BE2C (cell line): ENCODE data around the gene AGAP1.

ENCODE experiments used
- DNase-seq: peaks from one replicate; pipeline ENCODE4 v3.0.0-alpha.2; 2020
- H3K27me3 ChIP-seq: fragments of 250-450 bp; sonication (Bioruptor Pico); 2 replicates; pipeline ENCODE4 v1.5.1; 2020; ENCODE audit warnings: mild to moderate bottlenecking
- H3K36me3 ChIP-seq: fragments of 250-450 bp; sonication (Bioruptor Pico); 2 replicates; pipeline ENCODE4 v1.5.1; 2020; ENCODE audit warnings: mild to moderate bottlenecking
- H3K4me1 ChIP-seq: fragments of 250-450 bp; sonication (Bioruptor Pico); 2 replicates; pipeline ENCODE4 v1.5.1; 2020
- H3K4me3 ChIP-seq: 2 replicates; pipeline ENCODE4 v1.5.1; 2011; ENCODE audit warnings: low read depth, low read length
- H3K9me3 ChIP-seq: fragments of 250-450 bp; sonication (Bioruptor Pico); 2 replicates; pipeline ENCODE4 v1.5.1; 2020
- TF ChIP-seq, protein P1 (sequence below): IDR thresholded peaks from 2 replicates; pipeline ENCODE4 v1.5.1; 2012; ENCODE audit warnings: mild to moderate bottlenecking, low read depth, low read length

The AGAP1 gene

DNA sequence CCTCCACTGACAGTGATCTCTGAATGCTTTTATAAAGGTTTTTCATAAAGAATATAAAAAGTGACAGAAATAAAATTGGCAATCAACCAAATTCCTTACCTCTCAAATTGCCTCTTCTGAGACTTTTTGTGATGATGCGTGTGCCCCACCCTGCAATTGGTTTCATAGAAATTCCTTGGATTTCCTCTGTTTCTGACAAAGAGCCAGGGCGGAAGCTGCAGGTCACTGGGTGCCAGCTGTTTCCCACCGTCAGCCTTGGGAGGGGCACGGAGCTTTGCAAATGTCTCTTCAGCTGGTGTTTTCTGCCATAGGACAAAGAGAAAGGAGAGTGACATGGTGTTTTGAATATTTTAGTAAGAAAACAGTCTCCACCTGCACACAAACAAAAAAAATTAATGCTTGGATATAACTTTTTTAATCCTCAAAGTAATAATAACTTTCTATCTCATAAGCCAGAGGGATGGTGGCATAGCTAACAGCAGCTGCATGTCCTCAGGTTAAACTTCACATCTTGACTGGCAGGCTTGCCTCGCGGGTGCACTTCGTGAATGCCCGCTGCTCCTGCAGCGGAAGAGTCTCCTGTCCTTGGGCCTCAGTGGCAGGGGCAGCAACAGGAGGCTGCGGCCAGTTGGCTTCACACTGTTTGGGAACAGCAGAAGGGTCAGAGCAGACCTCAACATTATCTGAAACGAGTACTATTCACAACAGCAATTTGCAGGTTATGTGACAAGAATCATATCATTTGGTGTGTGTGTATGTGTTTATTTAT is 24.7 kb downstream of the AGAP1 start:
- no peaks in the 10 kb centered on the region; the same call in 1 of the 2 replicates for H3K4me1 ChIP-seq
- DNase-seq, result no peak

GRCh38 chr2:235520787-235521186 is 26.9 kb downstream of the AGAP1 start:
- no peaks in the 10 kb centered on the region for H3K9me3 ChIP-seq
- DNase-seq, result no peak
- TF ChIP-seq, protein P1, sequence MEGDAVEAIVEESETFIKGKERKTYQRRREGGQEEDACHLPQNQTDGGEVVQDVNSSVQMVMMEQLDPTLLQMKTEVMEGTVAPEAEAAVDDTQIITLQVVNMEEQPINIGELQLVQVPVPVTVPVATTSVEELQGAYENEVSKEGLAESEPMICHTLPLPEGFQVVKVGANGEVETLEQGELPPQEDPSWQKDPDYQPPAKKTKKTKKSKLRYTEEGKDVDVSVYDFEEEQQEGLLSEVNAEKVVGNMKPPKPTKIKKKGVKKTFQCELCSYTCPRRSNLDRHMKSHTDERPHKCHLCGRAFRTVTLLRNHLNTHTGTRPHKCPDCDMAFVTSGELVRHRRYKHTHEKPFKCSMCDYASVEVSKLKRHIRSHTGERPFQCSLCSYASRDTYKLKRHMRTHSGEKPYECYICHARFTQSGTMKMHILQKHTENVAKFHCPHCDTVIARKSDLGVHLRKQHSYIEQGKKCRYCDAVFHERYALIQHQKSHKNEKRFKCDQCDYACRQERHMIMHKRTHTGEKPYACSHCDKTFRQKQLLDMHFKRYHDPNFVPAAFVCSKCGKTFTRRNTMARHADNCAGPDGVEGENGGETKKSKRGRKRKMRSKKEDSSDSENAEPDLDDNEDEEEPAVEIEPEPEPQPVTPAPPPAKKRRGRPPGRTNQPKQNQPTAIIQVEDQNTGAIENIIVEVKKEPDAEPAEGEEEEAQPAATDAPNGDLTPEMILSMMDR, result no peak

More for the DNA sequence above, 24.7 kb downstream of the AGAP1 start:
- Histone ChIP-seq H3K9me3 (no peaks in the 10 kb centered on the region), H3K36me3 (no peaks in the 10 kb centered on the region), H3K4me3 (no peak overlapping the region), H3K27me3 (no peaks in the 10 kb centered on the region)
- TF ChIP-seq, protein P1, result no peak

GRCh38 chr2:235521844-235522243 is 28.0 kb downstream of the AGAP1 start:
- Histone ChIP-seq H3K36me3 (no peaks in the 10 kb centered on the region), H3K27me3 (no peaks in the 10 kb centered on the region), H3K4me3 (no peak overlapping the region), H3K4me1 (no peaks in the 10 kb centered on the region; the same call in 1 of the 2 replicates), H3K9me3 (no peaks in the 10 kb centered on the region)
- no peak for DNase-seq
- TF ChIP-seq, protein P1, result no peak

More at GRCh38 chr2:235520787-235521186, 26.9 kb downstream of the AGAP1 start:
- Histone ChIP-seq H3K27me3 (no peaks in the 10 kb centered on the region), H3K4me1 (no peaks in the 10 kb centered on the region; the same call in 1 of the 2 replicates), H3K4me3 (no peak overlapping the region), H3K36me3 (no peaks in the 10 kb centered on the region)

GRCh38 chr2:235523021-235523420 is 29.2 kb downstream of the AGAP1 start:
- Histone ChIP-seq H3K27me3 (no peaks in the 10 kb centered on the region), H3K36me3 (no peaks in the 10 kb centered on the region)
- TF ChIP-seq, protein P1, result no peak

DNA sequence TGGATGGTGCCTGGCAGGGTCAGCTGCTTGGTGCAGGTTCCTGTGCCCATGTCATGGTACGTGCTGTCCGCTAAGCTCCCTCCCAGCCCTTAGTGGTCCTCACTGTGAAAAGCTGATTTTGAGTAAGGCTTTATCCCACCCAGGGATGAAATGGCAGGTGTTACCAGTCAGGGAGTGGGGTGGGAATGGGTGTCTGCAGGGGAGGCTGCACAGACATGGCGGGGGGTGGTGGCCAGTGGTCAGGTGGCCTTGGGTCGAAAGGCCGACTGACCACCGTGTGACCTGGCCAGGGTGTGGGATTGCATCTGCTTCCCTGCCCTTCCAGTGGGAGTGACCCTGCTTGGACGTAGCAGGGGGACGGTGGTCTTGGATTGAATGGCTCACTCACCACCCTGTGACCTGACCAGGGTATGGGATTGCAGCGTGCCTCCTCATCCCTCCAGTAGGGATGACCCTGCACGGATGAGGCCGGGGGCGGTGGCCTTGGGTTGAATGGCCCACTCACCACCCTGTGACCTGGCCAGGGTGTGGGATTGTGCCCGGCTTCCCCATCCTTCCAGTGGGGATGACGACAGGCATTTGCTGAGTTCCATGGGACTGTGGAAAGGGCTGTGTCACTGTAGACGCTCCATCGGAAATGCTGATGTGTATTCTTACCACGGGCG is 29.8 kb downstream of the AGAP1 start:
- Histone ChIP-seq H3K4me1 (no peaks in the 10 kb centered on the region; the same call in 1 of the 2 replicates), H3K4me3 (no peak overlapping the region), H3K36me3 (no peaks in the 10 kb centered on the region), H3K27me3 (no peaks in the 10 kb centered on the region), H3K9me3 (no peaks in the 10 kb centered on the region)
- DNase-seq, result no peak
- TF ChIP-seq, protein P1, result no peak

More at GRCh38 chr2:235523021-235523420, 29.2 kb downstream of the AGAP1 start:
- no peak overlapping the region for H3K4me3 ChIP-seq
- DNase-seq, result no peak
- no peaks in the 10 kb centered on the region; the same call in 1 of the 2 replicates for H3K4me1 ChIP-seq
- no peaks in the 10 kb centered on the region for H3K9me3 ChIP-seq

DNA sequence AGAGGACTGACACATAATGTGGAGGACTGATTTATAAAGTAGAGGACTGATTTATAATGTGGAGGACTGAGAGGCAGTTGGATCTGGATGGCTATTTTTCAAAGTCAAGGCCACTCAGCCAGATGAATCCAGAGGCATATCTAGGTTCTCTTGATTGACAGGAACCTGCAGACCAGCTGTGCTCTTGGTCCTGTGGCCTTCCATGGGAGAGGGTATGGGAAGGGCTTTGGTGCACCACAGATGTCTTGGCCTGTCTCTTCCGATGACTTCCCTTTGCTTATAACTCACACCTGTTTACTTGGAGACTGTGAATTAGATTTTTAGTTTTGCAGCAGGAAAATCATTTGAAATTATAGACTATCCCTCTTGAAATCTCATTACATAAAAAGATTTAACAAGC is 32.3 kb downstream of the AGAP1 start:
- Histone ChIP-seq H3K4me1 (no peaks in the 10 kb centered on the region; the same call in 1 of the 2 replicates), H3K9me3 (no peaks in the 10 kb centered on the region; the same call in 1 of the 2 replicates), H3K4me3 (no peak overlapping the region), H3K36me3 (no peaks in the 10 kb centered on the region), H3K27me3 (no peaks in the 10 kb centered on the region)
- TF ChIP-seq, protein P1, result no peak
- DNase-seq, result no peak
